GM23248 (cell line): ENCODE data around the gene MKLN1. TPM values are rescaled to one million over a fixed set of nuclear protein-coding genes. Genes with fewer than 3 reads are reported as not detected.

Experiments
- DNase-seq: peaks from one replicate; pipeline ENCODE4 v3.0.0-alpha.2; 2015
- H2AFZ ChIP-seq: fragments of 200-600 bp; sonication (generic); 2 replicates; pipeline ENCODE4 v1.6.1; 2016; ENCODE audit warnings: antibody characterized with exemption
- H3F3A ChIP-seq: fragments of 200-600 bp; sonication (generic); 2 replicates; pipeline ENCODE4 v1.6.1; 2016; ENCODE audit warnings: mild to moderate bottlenecking, antibody characterized with exemption, mixed run types; ENCODE audit not compliant: insufficient read depth
- H3K27ac ChIP-seq: fragments of 200-600 bp; sonication (generic); 2 replicates; pipeline ENCODE4 v1.5.1; 2016; ENCODE audit warnings: mild to moderate bottlenecking
- H3K27me3 ChIP-seq: fragments of 200-600 bp; sonication (generic); replicated peaks from 2 replicates; pipeline ENCODE4 v1.6.1; 2016; ENCODE audit warnings: mild to moderate bottlenecking; ENCODE audit not compliant: insufficient read depth
- H3K36me3 ChIP-seq: fragments of 200-600 bp; sonication (generic); 2 replicates; pipeline ENCODE4 v1.6.1; 2016; ENCODE audit warnings: low read depth, mild to moderate bottlenecking
- H3K4me1 ChIP-seq: fragments of 200-600 bp; sonication (generic); 2 replicates; pipeline ENCODE4 v1.6.1; 2016; ENCODE audit warnings: mild to moderate bottlenecking; ENCODE audit not compliant: insufficient read depth
- H3K4me2 ChIP-seq: fragments of 200-600 bp; sonication (generic); one replicate; pipeline ENCODE4 v1.6.1; 2016; ENCODE audit warnings: mild to moderate bottlenecking; ENCODE audit not compliant: unreplicated experiment
- H3K4me3 ChIP-seq: fragments of 200-600 bp; sonication (generic); 2 replicates; pipeline ENCODE4 v1.5.1; 2016; ENCODE audit warnings: mild to moderate bottlenecking
- H3K79me2 ChIP-seq: fragments of 200-600 bp; sonication (generic); 2 replicates; pipeline ENCODE4 v1.6.1; 2016; ENCODE audit warnings: mild to moderate bottlenecking; ENCODE audit not compliant: insufficient read depth
- H3K9ac ChIP-seq: fragments of 200-600 bp; sonication (generic); 2 replicates; pipeline ENCODE4 v1.6.1; 2016; ENCODE audit warnings: mild to moderate bottlenecking
- H3K9me2 ChIP-seq: fragments of 200-600 bp; sonication (generic); 2 replicates; pipeline ENCODE4 v1.6.1; 2016; ENCODE audit warnings: mixed run types, mild to moderate bottlenecking, moderate library complexity; ENCODE audit not compliant: insufficient read depth
- H3K9me3 ChIP-seq: fragments of 200-600 bp; sonication (generic); one replicate; pipeline ENCODE4 v1.6.1; 2017; ENCODE audit warnings: low read depth
- H4K20me1 ChIP-seq: fragments of 200-600 bp; sonication (generic); 2 replicates; pipeline ENCODE4 v1.6.0; 2016; ENCODE audit not compliant: insufficient read depth
- EZH2 ChIP-seq: fragments of 200-600 bp; sonication (generic); IDR thresholded peaks from 2 replicates; pipeline ENCODE4 v1.6.1; 2018; ENCODE audit warnings: antibody characterized with exemption, mild to moderate bottlenecking; ENCODE audit not compliant: insufficient read depth, poor library complexity, severe bottlenecking
- EZH2phosphoT487 ChIP-seq: fragments of 200-600 bp; sonication (generic); IDR thresholded peaks from 2 replicates; pipeline ENCODE4 v1.6.1; 2018; ENCODE audit warnings: antibody characterized with exemption, moderate library complexity, mild to moderate bottlenecking, low read depth; ENCODE audit not compliant: insufficient read depth
- WGBS, 2 experiments: methylation state at CpG; one replicate each; pipeline ENCODE4 v1.1.6; 2015 to 2017; ENCODE audit warnings: low lambda C conversion rate in 2 of 2, low coverage in 1 of 2; ENCODE audit errors: missing lambda C conversion rate in 2 of 2; 5-methylcytosine and 5-hydroxymethylcytosine counted together
- in situ Hi-C: fragments of 300-500 bp; cut with MboI; formaldehyde crosslinking; loops from 2 replicates; pipeline ENCODE4 v1.15.0; 2020
- polyA plus RNA-seq: library from polyadenylated mRNA; unstranded; fragments of >200 nt; fragmentation: Nextera tagmentation; extraction: Ambion mirVana; gene quantifications from 2 replicates; pipeline ENCODE4 v1.2.1, GENCODE V29; 2016
- total RNA-seq: library from RNA; depleted of rRNA; stranded (reverse); fragments of >200 nt; shearing (Covaris generic); gene quantifications from 2 replicates; pipeline ENCODE4 v1.2.3, GENCODE V29; 2014

MKLN1 gene
- total and polyA plus RNA-seq, 2 experiments from 2014 or later, result 32.1 to 35.7 TPM

GRCh38 chr7:131480384-131481315, 153.0 kb downstream of the MKLN1 start:
- peaks cover 16% of the 10 kb centered on the region for H3K4me1 ChIP-seq
- H3K79me2 ChIP-seq, result no peaks in the 10 kb centered on the region
- H3K4me3 ChIP-seq, result no peak overlapping the region
- H4K20me1 ChIP-seq, result no peaks in the 10 kb centered on the region
- WGBS, 2 experiments, result 73 to 75% methylated on average over 4 of the region's 4 CpGs
- peaks cover 26% of the 10 kb centered on the region; the same call in 1 of the 2 replicates for H3F3A ChIP-seq
- no peaks in the 10 kb centered on the region for H3K9me2 ChIP-seq
- H3K9ac ChIP-seq, result no peak overlapping the region
- H3K27me3 ChIP-seq, result no peaks in the 10 kb centered on the region
- TF ChIP-seq EZH2phosphoT487 (no peak), EZH2 (no peak)
- H2AFZ ChIP-seq, result no peak overlapping the region
- H3K4me2 ChIP-seq, result peak overlapping the region; percentile 42
- H3K36me3 ChIP-seq, result peaks cover 5% of the 10 kb centered on the region; the same call in 1 of the 2 replicates
- H3K9me3 ChIP-seq, result no peaks in the 10 kb centered on the region
- in situ Hi-C loops, result no loop called here
- DNase-seq, result no peak
- H3K27ac ChIP-seq, result peak overlapping the region; percentile 9; the same call in 1 of the 2 replicates

DNA sequence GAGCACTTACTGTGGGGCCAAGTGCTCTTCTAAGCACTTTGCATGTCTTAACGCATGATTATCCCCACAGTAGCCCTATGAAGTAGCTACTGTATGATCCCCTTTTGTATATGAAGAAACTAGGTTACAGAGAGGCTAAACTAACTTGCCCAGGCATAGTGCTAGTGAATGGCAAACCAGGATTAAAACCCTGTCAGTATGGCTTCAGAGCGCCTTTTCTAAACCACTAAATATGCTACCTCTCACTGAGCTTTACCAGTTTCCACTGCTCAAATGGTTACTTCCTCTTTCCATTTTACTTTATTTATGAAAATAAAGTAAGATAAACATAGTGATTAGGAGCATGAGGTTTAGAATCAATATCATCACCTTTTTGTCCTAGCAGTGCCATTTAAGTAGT, 155.1 kb downstream of the MKLN1 start:
- in situ Hi-C loops, result no loop called here

GRCh38 chr7:131483586-131483985, 155.9 kb downstream of the MKLN1 start:
- no peak overlapping the region for H3K4me2 ChIP-seq
- WGBS, 2 experiments, result 96 to 100% methylated on average over 2 of the region's 2 CpGs
- H4K20me1 ChIP-seq, result no peaks in the 10 kb centered on the region
- no peak for DNase-seq
- H2AFZ ChIP-seq, result no peak overlapping the region
- in situ Hi-C loops, result no loop called here
- TF ChIP-seq EZH2, result no peak
- no peak for TF ChIP-seq EZH2phosphoT487
- H3K36me3 ChIP-seq, result peaks cover 5% of the 10 kb centered on the region; the same call in 1 of the 2 replicates
- no peaks in the 10 kb centered on the region for H3K27me3 ChIP-seq
- peaks cover 16% of the 10 kb centered on the region for H3K4me1 ChIP-seq
- H3F3A ChIP-seq, result peaks cover 44% of the 10 kb centered on the region
- no peaks in the 10 kb centered on the region for H3K9me2 ChIP-seq
- H3K9me3 ChIP-seq, result no peaks in the 10 kb centered on the region
- no peak overlapping the region for H3K27ac ChIP-seq
- H3K4me3 ChIP-seq, result no peak overlapping the region
- no peak overlapping the region for H3K9ac ChIP-seq
- H3K79me2 ChIP-seq, result no peaks in the 10 kb centered on the region

More for the DNA sequence above, 155.1 kb downstream of the MKLN1 start:
- Histone ChIP-seq H4K20me1 (no peaks in the 10 kb centered on the region), H3K79me2 (no peaks in the 10 kb centered on the region), H3K9me3 (no peaks in the 10 kb centered on the region), H3K9ac (no peak overlapping the region), H3K36me3 (peaks cover 5% of the 10 kb centered on the region; the same call in 1 of the 2 replicates), H3F3A (peaks cover 41% of the 10 kb centered on the region; the same call in 1 of the 2 replicates), H3K4me2 (no peak overlapping the region), H3K9me2 (no peaks in the 10 kb centered on the region), H3K27me3 (no peaks in the 10 kb centered on the region), H2AFZ (no peak overlapping the region), H3K4me1 (peaks cover 16% of the 10 kb centered on the region), H3K4me3 (no peak overlapping the region), H3K27ac (no peak overlapping the region)
- no peak for TF ChIP-seq EZH2
- 96 to 100% methylated on average over 2 of the region's 2 CpGs for WGBS, 2 experiments
- DNase-seq, result no peak

- H3F3A ChIP-seq, result peaks cover 63% of the 10 kb centered on the region
- no peak overlapping the region for H3K27ac ChIP-seq
- no peaks in the 10 kb centered on the region for H4K20me1 ChIP-seq
- no peaks in the 10 kb centered on the region for H3K36me3 ChIP-seq
- no peak overlapping the region for H3K4me2 ChIP-seq
- no peak overlapping the region for H2AFZ ChIP-seq
- H3K4me3 ChIP-seq, result no peak overlapping the region
- in situ Hi-C loops, result no loop called here
- H3K4me1 ChIP-seq, result peaks cover under 1% of the 10 kb centered on the region; the same call in 1 of the 2 replicates
- H3K27me3 ChIP-seq, result no peaks in the 10 kb centered on the region
- H3K9me2 ChIP-seq, result no peaks in the 10 kb centered on the region
- no peak for TF ChIP-seq EZH2
- no peak for TF ChIP-seq EZH2phosphoT487
- no peak for DNase-seq
- no peaks in the 10 kb centered on the region for H3K9me3 ChIP-seq
- H3K9ac ChIP-seq, result no peak overlapping the region
- 93 to 95% methylated on average over 2 of the region's 2 CpGs for WGBS, 2 experiments
- H3K79me2 ChIP-seq, result no peaks in the 10 kb centered on the region
Observed at GRCh38 chr7:131486346-131486745, 158.7 kb downstream of the MKLN1 start.
